GM12875 (cell line): ENCODE data around the gene P3H1.

Source experiments
- H3K4me3 ChIP-seq: one replicate; pipeline ENCODE4 v1.5.1; 2011; ENCODE audit warnings: low read depth, low read length, control low read depth
- TF ChIP-seq, protein P1 (sequence below): IDR thresholded peaks from 2 replicates; pipeline ENCODE4 v1.5.1; 2011; ENCODE audit warnings: low read depth, mild to moderate bottlenecking, control low read depth, inconsistent platforms, low read length, moderate library complexity, borderline replicate concordance; ENCODE audit not compliant: insufficient read depth

Gene P3H1

DNA sequence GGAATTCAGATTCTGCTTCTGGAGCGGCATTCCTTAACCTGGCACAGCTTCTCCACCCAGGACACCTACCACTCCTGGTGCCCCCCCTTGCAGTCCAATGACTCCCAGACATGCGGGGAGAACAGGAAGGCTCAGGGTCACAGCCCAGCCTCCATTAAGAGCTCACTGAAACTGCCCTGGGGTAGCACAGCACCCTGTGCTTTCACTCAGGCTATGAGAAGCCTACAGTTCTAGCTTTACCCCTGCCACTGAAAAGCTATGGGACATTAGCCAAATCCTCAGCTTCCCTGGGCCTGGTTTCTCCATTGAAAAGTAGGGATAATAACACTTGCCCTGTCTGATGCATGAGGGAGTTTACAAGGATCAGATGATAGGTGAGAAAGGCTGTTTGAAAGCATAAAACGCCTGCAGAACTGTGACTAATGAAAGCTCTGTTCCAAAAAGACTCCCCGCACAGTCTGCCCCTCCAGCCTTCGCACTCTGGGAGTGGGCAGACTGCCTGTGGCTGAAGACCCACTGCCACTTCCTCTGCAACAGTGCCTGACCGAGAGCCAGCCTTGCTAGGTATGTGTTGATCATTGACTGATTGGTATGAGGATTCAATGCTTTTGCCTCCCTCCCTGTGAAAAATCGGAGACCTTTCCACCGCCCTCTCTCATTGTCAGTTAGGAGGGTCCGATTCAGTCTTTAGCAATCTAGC lies 24.1 kb downstream of the P3H1 start:
- TF ChIP-seq, protein P1, sequence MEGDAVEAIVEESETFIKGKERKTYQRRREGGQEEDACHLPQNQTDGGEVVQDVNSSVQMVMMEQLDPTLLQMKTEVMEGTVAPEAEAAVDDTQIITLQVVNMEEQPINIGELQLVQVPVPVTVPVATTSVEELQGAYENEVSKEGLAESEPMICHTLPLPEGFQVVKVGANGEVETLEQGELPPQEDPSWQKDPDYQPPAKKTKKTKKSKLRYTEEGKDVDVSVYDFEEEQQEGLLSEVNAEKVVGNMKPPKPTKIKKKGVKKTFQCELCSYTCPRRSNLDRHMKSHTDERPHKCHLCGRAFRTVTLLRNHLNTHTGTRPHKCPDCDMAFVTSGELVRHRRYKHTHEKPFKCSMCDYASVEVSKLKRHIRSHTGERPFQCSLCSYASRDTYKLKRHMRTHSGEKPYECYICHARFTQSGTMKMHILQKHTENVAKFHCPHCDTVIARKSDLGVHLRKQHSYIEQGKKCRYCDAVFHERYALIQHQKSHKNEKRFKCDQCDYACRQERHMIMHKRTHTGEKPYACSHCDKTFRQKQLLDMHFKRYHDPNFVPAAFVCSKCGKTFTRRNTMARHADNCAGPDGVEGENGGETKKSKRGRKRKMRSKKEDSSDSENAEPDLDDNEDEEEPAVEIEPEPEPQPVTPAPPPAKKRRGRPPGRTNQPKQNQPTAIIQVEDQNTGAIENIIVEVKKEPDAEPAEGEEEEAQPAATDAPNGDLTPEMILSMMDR, result no peak
- H3K4me3 ChIP-seq, result no peak overlapping the region

DNA sequence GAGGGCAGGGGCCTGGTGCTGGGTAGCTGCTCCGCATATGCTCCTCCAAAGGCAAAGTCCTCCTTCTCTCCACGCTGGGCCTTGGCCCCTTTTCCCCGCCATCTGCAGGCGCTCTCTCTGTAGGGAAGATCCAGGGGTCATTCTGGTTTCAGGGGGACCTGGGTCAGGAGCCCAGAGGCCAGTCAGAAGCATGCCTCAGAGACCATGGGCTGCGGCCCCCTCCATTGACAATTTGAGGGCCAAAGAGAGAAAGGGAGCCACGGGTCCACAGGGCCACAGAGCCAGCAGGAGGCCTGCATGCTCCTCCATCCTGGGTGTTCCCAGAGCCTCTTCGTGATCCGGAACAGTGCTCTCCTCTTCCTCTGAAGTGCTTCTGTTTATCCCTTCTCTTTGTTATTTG lies 24.7 kb downstream of the P3H1 start:
- no peak overlapping the region for H3K4me3 ChIP-seq
- TF ChIP-seq, protein P1, result no peak

DNA sequence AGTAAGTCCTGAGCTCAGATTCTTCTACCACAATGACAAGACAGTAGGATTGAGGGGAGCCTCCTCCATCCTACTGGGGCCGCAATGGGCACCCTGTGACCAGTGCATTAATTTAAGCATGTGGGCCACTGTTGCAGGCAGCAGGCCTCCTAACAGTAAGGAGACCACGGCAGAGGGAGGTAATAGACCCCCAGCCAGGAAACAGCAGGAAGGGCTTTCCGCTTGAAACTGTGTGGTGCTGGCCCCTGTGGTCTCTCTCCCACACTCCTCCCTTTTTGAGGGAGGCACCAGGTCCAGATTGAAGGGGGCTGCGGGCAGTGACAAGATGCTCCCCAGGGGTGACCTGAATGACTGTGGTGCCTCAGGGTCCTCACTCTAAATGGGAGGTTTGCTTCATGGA lies 25.1 kb downstream of the P3H1 start:
- no peak overlapping the region for H3K4me3 ChIP-seq
- TF ChIP-seq, protein P1, result no peak

DNA sequence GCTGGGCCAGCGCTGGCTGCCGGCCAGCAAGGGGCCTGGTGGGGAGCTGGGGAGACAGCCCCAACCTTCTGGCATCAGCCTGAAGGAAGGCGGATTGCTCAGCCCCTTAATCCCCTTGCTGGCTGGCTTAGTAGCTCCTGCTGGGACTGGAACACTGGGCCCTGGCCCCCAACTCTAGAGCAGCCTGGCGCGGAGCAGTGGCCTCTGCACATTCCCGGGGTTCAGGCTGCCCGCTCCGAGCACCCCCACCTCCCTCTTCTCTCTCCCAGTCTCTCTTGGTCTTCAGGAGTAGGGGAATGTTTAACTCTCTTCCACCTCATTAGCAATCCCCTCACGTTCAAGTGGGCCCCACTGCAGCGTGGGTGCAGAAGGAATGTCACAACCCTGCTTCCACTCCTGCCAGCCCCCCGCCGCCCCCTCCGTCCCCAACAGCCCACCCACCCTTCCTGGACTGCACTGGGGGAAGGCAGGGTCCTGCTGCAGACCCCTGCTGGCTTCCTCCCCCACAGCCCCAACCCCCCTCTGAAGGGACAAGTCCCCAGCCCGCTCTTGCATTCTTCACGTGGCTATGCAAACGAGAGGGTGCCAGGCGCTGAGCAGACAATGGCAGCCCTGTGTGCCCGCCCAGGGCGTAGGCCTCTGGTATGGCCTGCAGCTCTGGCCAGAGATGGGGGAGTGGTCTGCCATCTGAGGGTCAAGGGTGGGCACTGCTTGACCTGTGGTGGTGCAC lies 25.8 kb downstream of the P3H1 start:
- H3K4me3 ChIP-seq, result no peak overlapping the region
- TF ChIP-seq, protein P1, result no peak

DNA sequence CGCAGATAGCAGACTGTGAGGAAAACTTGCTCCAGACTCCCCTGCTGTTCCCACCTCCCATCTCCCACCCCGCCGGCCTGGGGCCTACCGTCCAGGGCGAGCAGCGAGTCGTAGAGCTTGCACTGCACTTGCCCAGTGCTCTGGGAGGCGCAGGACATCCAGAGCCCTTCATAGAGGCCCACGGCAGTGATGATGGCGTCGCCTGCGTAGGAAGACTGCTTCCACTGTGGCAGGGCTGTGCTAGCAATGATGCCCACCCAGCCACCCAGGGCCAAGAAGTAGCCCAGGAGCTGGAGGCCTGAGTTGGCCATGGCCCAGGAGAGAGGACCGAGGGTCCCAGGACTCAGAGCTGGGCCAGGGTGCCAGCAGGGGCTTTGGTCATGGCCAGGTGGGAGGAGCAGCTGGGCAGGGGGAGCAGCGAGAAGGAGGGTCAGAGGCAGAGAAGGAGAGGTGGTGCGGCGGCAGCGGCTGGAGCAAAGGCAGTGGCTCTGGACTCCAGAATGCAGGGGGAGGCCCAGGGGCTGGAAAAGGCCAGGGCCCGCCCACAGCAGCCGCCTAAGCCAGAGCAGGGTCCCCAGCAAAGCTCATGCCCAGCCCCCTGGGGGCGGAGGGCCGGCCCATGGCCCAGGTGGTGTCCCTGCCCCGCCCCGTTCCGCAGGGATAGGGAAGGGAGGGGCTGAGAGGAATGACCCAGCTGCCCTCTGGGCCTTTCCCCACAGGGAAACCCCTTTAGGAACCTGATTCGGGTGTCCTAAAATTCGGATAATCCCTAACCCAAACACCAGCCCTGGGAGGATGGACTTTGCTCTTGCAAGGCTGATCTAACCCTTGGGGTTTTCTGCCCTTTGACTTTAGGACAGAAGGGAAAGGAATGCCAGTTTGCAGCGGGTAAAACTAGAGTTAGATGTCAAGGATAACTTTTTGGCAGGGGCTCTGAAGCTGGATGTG lies 26.8 kb downstream of the P3H1 start, which contains the start of gene CLDN19:
TSS of gene CLDN19 (minus strand) at position 484 of the 948 bp plus-strand sequence. CDS start at position 311, 173 bp downstream.
- TF ChIP-seq, protein P1, result no peak
- no peak within 1 kb of the TSS for H3K4me3 ChIP-seq

DNA sequence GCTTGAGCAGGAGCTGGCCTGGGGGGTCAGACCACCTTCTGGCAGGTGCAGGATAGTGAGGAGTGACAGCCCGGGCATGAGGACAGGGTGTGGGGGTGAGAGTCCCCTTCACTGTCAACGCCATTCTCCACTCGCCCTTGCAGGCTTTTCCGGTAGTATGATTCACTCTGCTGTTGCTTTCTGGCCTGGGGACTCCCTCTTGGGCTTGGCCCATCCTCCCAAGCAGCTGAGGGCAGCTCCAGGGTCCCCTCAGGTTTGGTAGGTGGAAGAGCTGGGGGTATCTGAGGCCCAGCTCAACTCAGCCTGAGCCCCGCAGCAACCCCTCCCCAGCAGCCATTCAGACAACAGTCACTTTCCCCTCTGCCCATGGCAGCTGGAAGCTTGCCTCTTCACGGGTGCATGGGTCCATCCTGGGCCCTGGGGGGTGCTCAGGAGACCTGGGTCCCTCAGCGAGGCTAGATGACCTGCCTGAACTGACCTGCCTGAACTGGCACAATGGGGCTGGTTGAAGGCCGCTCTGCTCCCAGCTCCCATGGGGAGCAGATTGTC lies 28.1 kb downstream of the P3H1 start:
- TF ChIP-seq, protein P1, result no peak
- H3K4me3 ChIP-seq, result no peak overlapping the region
